ENCODE measurements around the gene MAGI3.
A peak's percentile ranks its signal among the peaks of the same experiment; 100 is the strongest.
"Not testable (repeated sequence)": the region's sequence is repeated elsewhere in the genome, so short reads cannot be mapped to it uniquely, and the experiment has no call there.

The MAGI3 gene

GRCh38 chr1:113444857-113445256 lies 54.5 kb downstream of the MAGI3 start:
- no peak for DNase-seq (ENCODE audit: low spot score)

- no peak for DNase-seq (ENCODE audit: low spot score)
These were observed 61.4 kb downstream of the MAGI3 start for GRCh38 chr1:113451710-113452109.

GRCh38 chr1:113452921-113453770 lies 62.8 kb downstream of the MAGI3 start:
- DNase-seq (ENCODE audit: low spot score): peak; percentile 56

DNA sequence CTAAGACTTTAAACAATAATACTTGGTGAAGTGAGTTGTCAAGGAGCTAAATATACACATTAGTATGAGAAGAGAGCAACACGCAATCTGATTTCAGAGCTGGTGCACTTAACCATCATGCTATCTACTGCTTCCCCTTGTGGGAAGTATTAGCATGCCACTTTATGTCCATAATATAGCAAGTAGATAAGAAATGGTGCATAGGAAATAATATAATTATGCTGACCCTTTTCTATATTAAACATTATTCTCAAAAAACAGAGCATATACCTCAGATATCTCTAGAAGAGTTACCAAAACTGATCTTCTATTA lies 63.4 kb downstream of the MAGI3 start:
- no peak for DNase-seq (ENCODE audit: low spot score)

GRCh38 chr1:113455374-113455773 lies 65.1 kb downstream of the MAGI3 start:
- no peak for DNase-seq (ENCODE audit: low spot score)

- no peak for DNase-seq (ENCODE audit: low spot score)
These were observed 66.7 kb downstream of the MAGI3 start for GRCh38 chr1:113456967-113457366.

- DNase-seq (ENCODE audit: low spot score): no peak
These were observed 69.0 kb downstream of the MAGI3 start for GRCh38 chr1:113459279-113459678.

- no peak for DNase-seq (ENCODE audit: low spot score)
These were observed 77.7 kb downstream of the MAGI3 start for GRCh38 chr1:113467991-113468390.

- not testable (repeated sequence) for DNase-seq (ENCODE audit: low spot score)
These were observed 88.3 kb downstream of the MAGI3 start for GRCh38 chr1:113478427-113479195.

DNA sequence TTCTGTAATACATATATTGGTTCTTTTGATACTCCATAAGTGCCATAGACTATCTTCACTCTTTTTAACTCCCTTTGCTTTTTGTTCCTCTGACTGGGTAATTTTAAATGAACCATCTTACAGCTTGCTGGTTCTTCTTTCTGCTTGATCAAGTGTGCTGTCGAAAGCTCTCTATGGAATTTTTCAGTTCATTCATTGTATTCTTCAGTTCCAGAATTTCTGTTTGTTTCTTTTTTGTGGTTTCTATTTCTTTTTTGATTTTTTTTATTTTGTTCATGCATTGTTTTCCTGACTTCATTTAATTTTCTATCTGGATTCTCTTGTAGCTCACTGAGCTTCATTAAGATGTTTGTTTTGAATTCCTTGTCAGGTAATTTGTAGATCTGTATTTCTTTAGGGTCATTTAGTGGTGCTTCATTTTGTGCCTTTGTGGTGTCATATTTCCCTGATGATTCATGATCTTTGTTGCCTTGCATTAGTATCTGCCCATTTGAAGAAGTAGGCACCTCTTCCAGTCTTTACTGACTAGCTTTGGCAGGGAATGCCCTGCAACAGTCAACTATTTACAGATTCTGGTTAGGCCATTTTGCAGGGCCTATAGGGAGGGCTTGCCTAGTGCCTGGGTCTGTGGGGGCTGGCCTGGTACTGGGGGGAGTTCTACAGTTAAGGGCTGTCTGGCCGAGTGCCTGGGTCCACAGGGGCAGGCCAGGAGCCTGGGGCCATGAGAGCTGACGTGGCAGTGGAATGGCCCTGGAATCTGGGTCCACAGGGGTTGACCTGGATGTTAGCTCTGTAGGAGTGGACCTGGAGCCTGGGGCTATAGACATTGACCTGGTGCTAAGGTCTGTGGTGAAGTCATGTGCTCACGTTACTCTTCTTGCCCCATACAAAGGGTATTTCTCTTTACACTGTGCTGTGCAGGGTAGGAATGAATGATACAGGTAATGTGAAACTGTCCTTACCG lies 89.7 kb downstream of the MAGI3 start:
- DNase-seq (ENCODE audit: low spot score): no peak

DNA sequence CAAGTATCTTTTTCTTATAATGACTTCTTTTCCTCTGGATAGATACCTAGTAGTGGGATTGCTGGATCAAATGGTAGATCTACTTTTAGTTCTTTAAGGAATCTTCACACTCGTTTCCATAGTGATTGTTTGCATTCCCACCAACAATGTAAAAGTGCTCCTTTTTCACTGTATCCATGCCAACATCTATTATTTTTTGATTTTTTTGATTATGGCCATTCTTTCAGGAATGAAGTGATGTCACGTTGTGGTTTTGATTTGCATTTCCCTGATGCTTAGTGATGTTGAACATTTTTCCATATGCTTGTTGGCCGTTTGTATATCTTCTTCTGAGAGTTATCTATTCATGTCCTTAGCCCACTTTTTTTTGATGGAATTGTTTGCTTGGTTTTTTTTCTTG lies 94.8 kb downstream of the MAGI3 start:
- DNase-seq (ENCODE audit: low spot score): not testable (repeated sequence)

- DNase-seq (ENCODE audit: low spot score): no peak
These were observed 98.4 kb downstream of the MAGI3 start for GRCh38 chr1:113488576-113489177.

DNA sequence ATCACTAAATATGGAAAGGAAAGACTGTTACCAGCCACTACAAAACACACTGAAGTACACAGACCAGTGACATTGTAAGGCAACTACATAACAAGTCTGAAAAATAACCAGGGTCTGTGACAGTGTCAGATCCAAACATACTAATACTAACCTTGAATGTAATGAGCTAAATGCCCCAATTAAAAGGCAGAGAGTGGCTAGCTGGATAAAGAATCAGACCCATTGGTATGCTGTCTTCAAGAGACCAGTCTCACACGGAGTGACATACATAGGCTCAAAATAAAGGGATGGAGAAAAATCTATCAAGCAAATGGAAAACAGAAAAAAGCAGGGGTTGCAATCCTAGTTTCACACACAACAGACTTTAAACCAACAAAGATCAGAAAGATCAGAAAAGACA lies 100.1 kb downstream of the MAGI3 start:
- no peak for DNase-seq (ENCODE audit: low spot score)

- DNase-seq (ENCODE audit: low spot score): no peak
These were observed 103.2 kb downstream of the MAGI3 start for GRCh38 chr1:113493533-113493932.

DNA sequence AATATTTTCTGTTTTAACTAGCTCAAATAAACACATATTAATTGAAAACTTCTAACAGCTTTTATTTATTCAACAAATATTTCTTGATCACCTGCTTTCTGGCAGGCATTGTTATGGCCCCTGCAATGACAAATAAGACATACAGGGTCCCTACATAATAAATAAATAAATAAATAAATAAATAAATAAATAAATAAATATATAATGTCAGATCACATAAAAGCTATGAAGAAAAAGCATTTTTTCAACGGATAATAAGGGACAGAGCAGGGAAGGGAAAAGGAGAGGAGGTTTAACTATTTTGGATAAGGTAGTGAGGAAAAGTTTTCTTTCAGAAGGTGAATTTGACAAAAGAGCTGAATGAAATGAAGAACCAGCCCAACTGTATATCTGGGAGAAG lies 115.0 kb downstream of the MAGI3 start:
- DNase-seq (ENCODE audit: low spot score): no peak

DNA sequence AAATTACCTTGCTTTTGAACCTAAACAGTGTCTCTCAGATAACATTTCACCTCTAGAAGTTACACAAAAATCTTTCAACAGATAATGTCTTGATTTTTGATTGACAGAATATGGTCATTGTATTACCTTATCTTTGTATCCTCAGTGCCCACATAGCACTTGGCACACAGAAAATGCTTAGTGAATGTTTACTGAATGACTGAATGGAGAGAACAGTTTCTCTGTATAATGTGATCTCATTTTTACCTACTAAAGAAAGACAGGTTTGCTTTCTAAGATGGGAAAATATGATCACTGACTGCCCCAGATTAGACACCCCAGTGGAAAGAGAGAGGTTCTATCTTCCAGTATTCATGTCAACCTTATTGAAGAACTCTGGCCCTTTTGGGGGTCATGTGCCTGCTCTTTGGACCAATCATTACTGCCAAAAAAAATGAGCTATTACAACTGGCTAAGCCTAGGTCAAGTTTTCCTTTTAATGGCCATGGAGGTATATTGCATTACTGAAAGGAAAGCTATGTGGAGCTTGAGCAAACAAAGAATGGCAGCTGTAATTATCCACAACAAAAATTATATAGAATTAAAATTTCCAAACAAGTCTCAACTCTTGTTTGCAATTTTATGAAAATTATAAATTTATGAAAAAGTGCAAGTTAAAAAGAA lies 117.4 kb downstream of the MAGI3 start:
- DNase-seq (ENCODE audit: low spot score): no peak

- no peak for DNase-seq (ENCODE audit: low spot score)
These were observed 118.2 kb downstream of the MAGI3 start for GRCh38 chr1:113508364-113509164.

GRCh38 chr1:113509766-113510165 lies 119.5 kb downstream of the MAGI3 start:
- not testable (repeated sequence) for DNase-seq (ENCODE audit: low spot score)

- DNase-seq (ENCODE audit: low spot score): no peak
These were observed 121.0 kb downstream of the MAGI3 start for GRCh38 chr1:113511269-113511668.

GRCh38 chr1:113515498-113515897 lies 125.2 kb downstream of the MAGI3 start:
- DNase-seq (ENCODE audit: low spot score): no peak

All from NAMALWA (cell line).